Hepatocyte (in vitro differentiated cells): Measurements from ENCODE around the gene SHQ1. TPM values are rescaled to one million over a fixed set of nuclear protein-coding genes. Genes with fewer than 3 reads are reported as not detected.

Experiments
- DNase-seq: peaks from one replicate; pipeline ENCODE4 v3.0.0-alpha.2; 2016; ENCODE audit warnings: low spot score
- H2AFZ ChIP-seq: fragments of 200-600 bp; sonication (generic); 2 replicates; pipeline ENCODE4 v1.6.0; 2016; ENCODE audit warnings: antibody characterized with exemption, mild to moderate bottlenecking
- H3K27ac ChIP-seq: fragments of 200-600 bp; sonication (generic); 2 replicates; pipeline ENCODE4 v1.5.1; 2016; ENCODE audit warnings: mild to moderate bottlenecking
- H3K27me3 ChIP-seq: fragments of 200-600 bp; sonication (generic); 2 replicates; pipeline ENCODE4 v1.6.1; 2016
- H3K36me3 ChIP-seq: fragments of 200-600 bp; sonication (generic); replicated peaks from 2 replicates; pipeline ENCODE4 v1.5.1; 2016; ENCODE audit warnings: low read depth; ENCODE audit not compliant: insufficient read depth
- H3K4me1 ChIP-seq: fragments of 200-600 bp; sonication (generic); 2 replicates; pipeline ENCODE4 v1.5.1; 2016; ENCODE audit warnings: mild to moderate bottlenecking, moderate library complexity; ENCODE audit not compliant: insufficient read depth
- H3K4me2 ChIP-seq: fragments of 200-600 bp; sonication (generic); 2 replicates; pipeline ENCODE4 v1.6.0; 2016
- H3K4me3 ChIP-seq: fragments of 200-600 bp; sonication (generic); 2 replicates; pipeline ENCODE4 v1.5.1; 2016; ENCODE audit warnings: mild to moderate bottlenecking
- H3K79me2 ChIP-seq: fragments of 200-600 bp; sonication (generic); 2 replicates; pipeline ENCODE4 v1.6.0; 2017; ENCODE audit warnings: mild to moderate bottlenecking
- H3K9me2 ChIP-seq: fragments of 200-600 bp; sonication (generic); replicated peaks from 2 replicates; pipeline ENCODE4 v1.6.0; 2017; ENCODE audit warnings: mild to moderate bottlenecking; ENCODE audit not compliant: insufficient read depth
- H3K9me3 ChIP-seq: fragments of 200-600 bp; sonication (generic); 2 replicates; pipeline ENCODE4 v1.5.1; 2016; ENCODE audit warnings: low read depth, mild to moderate bottlenecking
- H4K20me1 ChIP-seq: fragments of 200-600 bp; sonication (generic); 2 replicates; pipeline ENCODE4 v1.6.0; 2016; ENCODE audit warnings: mild to moderate bottlenecking; ENCODE audit not compliant: insufficient read depth, poor library complexity, severe bottlenecking
- EZH2 ChIP-seq: fragments of 200-600 bp; sonication (generic); IDR thresholded peaks from 2 replicates; pipeline ENCODE4 v1.6.1; 2016; ENCODE audit warnings: antibody characterized with exemption, mild to moderate bottlenecking, borderline replicate concordance
- EZH2phosphoT487 ChIP-seq: fragments of 200-600 bp; sonication (generic); IDR thresholded peaks from one replicate; pipeline ENCODE4 v1.6.1; 2018; ENCODE audit warnings: antibody characterized with exemption, mild to moderate bottlenecking, low read depth, moderate library complexity; ENCODE audit not compliant: unreplicated experiment, severe bottlenecking
- WGBS: methylation state at CpG from one replicate; pipeline ENCODE4 v1.1.6; 2016; ENCODE audit warnings: low lambda C conversion rate; ENCODE audit errors: missing lambda C conversion rate; 5-methylcytosine and 5-hydroxymethylcytosine counted together
- polyA plus RNA-seq: library from polyadenylated mRNA; unstranded; fragments of >200 nt; fragmentation: Nextera tagmentation; extraction: Ambion mirVana; gene quantifications from 2 replicates; pipeline ENCODE4 v1.2.1, GENCODE V29; 2016
- total RNA-seq: library from RNA; depleted of rRNA; stranded (reverse); fragments of >200 nt; gene quantifications from 2 replicates; pipeline ENCODE4 v1.2.3, GENCODE V29; 2014
- TF ChIP-seq, protein P1 (sequence below): fragments of 200-600 bp; sonication (generic); IDR thresholded peaks from 2 replicates; pipeline ENCODE4 v1.5.1; 2016; ENCODE audit warnings: antibody characterized with exemption, mild to moderate bottlenecking; ENCODE audit not compliant: poor library complexity

SHQ1 gene
- total and polyA plus RNA-seq, 2 experiments from 2014 or later = 11.1 to 16.8 TPM

DNA sequence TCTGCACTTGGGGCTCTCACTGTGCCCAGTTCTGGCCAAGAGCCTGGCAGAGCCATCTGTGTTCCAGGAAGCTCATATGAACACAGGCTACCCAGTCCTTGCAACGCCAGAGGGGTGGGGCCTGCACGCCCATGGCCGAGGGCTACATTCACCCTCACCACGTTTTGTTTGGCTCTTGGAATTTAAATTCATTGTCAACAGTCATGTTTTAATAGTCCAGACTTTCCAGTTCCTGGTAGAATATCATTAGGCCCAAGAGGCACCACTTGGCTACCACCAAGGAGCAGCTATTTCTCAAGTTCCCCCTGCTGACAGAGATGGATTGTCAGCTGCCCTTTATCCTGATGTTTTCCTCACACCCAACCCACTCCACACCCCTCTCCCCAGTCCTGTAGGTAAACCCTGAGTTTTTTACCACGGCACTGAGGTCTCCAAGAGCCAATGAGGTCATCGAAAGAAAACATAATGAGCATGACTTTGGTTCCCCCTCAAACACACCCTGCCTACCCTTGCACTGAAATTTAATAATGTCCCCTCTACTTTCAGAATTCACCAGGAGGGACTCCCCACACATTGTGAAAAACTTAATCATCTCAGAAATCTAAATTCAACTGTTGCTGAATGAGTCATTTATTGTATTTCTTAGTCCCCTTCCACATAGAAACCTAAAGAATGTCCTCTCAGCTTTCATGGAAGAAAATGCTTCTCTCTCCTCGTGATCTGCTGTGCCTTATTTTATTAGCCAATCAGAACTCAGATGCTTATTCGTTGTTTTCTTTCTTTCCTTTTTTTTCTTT lies 125.1 kb downstream of the SHQ1 start:
- Histone ChIP-seq H3K4me3 (no peak overlapping the region), H3K9me2 (no peaks in the 10 kb centered on the region), H3K4me2 (no peak overlapping the region), H3K27ac (peak overlapping the region; percentile 56), H3K27me3 (no peaks in the 10 kb centered on the region), H3K79me2 (no peaks in the 10 kb centered on the region), H2AFZ (no peak overlapping the region), H3K4me1 (no peaks in the 10 kb centered on the region), H4K20me1 (no peaks in the 10 kb centered on the region), H3K36me3 (no peaks in the 10 kb centered on the region), H3K9me3 (no peaks in the 10 kb centered on the region)
- WGBS = 60% methylated on average over 8 of the region's 8 CpGs
- no peak for DNase-seq
- TF ChIP-seq, protein P1, sequence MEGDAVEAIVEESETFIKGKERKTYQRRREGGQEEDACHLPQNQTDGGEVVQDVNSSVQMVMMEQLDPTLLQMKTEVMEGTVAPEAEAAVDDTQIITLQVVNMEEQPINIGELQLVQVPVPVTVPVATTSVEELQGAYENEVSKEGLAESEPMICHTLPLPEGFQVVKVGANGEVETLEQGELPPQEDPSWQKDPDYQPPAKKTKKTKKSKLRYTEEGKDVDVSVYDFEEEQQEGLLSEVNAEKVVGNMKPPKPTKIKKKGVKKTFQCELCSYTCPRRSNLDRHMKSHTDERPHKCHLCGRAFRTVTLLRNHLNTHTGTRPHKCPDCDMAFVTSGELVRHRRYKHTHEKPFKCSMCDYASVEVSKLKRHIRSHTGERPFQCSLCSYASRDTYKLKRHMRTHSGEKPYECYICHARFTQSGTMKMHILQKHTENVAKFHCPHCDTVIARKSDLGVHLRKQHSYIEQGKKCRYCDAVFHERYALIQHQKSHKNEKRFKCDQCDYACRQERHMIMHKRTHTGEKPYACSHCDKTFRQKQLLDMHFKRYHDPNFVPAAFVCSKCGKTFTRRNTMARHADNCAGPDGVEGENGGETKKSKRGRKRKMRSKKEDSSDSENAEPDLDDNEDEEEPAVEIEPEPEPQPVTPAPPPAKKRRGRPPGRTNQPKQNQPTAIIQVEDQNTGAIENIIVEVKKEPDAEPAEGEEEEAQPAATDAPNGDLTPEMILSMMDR = no peak
- TF ChIP-seq EZH2phosphoT487 = no peak
- no peak for TF ChIP-seq EZH2

DNA sequence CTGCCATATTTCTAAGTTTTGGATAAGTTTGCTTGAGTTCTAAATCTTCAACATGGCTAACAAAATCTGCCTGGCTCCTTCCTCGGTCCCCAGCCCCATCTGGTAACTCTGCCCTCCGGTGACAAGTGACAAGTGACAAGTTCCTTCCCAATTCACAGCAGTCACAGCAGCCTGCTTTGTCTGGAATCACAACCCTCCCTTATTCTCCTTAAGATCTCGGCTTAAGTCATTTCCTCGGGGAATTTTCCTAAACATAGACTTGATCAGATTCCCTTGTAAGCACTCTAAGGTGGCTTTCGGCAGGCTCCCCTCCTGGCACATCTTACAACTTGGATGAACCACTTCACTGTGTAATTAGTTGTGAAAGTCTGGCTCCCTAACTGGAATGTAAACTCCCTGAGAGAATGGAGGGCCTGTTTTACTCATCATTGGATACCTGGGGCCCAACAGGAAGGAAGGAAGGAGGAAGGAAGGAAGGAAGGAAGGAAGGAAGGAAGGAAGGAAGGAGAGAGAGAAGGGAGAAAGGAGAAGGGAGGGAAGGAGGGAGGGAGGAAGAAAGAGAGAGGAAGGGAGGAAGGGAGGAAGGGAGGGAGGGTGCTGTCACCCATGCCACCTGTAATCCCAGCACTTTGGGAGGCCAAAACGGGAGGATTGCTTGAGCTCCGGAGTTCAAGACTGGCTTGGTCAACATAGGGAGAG lies 126.4 kb downstream of the SHQ1 start:
- DNase-seq = no peak
- Histone ChIP-seq H3K4me2 (no peak overlapping the region), H3K36me3 (no peaks in the 10 kb centered on the region), H3K9me2 (no peaks in the 10 kb centered on the region), H3K27me3 (no peaks in the 10 kb centered on the region), H4K20me1 (no peaks in the 10 kb centered on the region), H3K27ac (no peak overlapping the region), H3K9me3 (no peaks in the 10 kb centered on the region), H2AFZ (no peak overlapping the region), H3K79me2 (no peaks in the 10 kb centered on the region), H3K4me1 (no peaks in the 10 kb centered on the region), H3K4me3 (no peak overlapping the region)
- TF ChIP-seq EZH2phosphoT487 (no peak), EZH2 (no peak)
- TF ChIP-seq, protein P1 = no peak
- WGBS = 43% methylated on average over 6 of the region's 7 CpGs

DNA sequence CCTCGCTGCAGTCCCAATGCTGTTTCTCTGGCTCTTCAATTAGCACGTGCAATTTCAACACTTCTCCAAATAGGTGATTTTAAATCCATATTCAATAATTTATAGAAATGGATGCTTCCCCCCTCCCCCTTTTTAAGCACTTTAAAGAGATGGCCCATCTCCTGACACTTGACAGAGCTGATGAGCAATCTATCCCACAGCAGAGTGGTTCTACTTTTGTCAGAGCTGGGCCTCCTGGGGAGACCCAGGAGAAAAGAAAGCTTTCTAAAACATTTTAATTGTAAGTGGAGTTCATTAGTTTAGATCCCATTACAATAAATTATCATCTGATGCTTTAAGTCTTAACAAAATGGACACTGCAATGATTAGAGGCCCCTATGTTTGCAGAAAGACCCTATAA lies 127.7 kb downstream of the SHQ1 start:
- no peaks in the 10 kb centered on the region for H4K20me1 ChIP-seq
- no peaks in the 10 kb centered on the region for H3K9me3 ChIP-seq
- WGBS = 89% methylated on average over 2 of the region's 2 CpGs
- H3K36me3 ChIP-seq = no peaks in the 10 kb centered on the region
- no peak overlapping the region for H3K4me2 ChIP-seq
- no peak overlapping the region for H3K27ac ChIP-seq
- no peaks in the 10 kb centered on the region for H3K79me2 ChIP-seq
- H3K9me2 ChIP-seq = no peaks in the 10 kb centered on the region
- no peak overlapping the region for H2AFZ ChIP-seq
- no peaks in the 10 kb centered on the region for H3K27me3 ChIP-seq
- H3K4me3 ChIP-seq = no peak overlapping the region
- H3K4me1 ChIP-seq = no peaks in the 10 kb centered on the region
- no peak for DNase-seq
- TF ChIP-seq EZH2 = no peak
- no peak for TF ChIP-seq EZH2phosphoT487
- TF ChIP-seq, protein P1 = no peak
